ENCODE data around the gene ULBP2.

DNA sequence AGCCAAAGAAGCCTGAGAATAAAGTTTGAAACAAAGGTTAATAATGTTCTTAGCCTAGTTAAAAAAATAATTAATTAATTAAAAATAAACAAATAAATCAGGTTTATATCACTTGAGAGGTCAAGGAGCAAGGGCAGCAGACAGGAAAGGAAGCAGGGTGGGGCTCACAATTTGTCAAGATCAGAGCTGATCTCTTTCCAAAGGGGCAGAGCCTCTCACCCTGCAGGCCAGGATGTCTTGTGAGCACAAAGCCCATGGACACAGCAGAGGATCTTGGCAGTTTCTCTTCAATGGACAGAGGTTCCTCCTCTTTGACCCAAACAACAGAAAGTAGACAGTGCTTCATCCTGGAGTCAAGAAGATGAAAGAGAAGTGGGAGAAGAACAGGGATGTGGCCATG, 36.8 kb downstream of the ULBP2 start:
- no peak for TF ChIP-seq EZH2phosphoT487 (IDR thresholded peaks at IDR 0.05; ENCODE audit: borderline replicate concordance, low read depth, low read length)
- TF ChIP-seq, protein P1, sequence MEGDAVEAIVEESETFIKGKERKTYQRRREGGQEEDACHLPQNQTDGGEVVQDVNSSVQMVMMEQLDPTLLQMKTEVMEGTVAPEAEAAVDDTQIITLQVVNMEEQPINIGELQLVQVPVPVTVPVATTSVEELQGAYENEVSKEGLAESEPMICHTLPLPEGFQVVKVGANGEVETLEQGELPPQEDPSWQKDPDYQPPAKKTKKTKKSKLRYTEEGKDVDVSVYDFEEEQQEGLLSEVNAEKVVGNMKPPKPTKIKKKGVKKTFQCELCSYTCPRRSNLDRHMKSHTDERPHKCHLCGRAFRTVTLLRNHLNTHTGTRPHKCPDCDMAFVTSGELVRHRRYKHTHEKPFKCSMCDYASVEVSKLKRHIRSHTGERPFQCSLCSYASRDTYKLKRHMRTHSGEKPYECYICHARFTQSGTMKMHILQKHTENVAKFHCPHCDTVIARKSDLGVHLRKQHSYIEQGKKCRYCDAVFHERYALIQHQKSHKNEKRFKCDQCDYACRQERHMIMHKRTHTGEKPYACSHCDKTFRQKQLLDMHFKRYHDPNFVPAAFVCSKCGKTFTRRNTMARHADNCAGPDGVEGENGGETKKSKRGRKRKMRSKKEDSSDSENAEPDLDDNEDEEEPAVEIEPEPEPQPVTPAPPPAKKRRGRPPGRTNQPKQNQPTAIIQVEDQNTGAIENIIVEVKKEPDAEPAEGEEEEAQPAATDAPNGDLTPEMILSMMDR (conservative IDR thresholded peaks at IDR 0.05; ENCODE audit: low read length): no peak
